Peyer's patch (tissue), 4 donors: Measurements from ENCODE around the gene PIGK.

Source experiments
- POLR2A ChIP-seq, 2 donors: fragments of 450-650 bp; IDR thresholded peaks; one replicate each; pipeline ENCODE4 v1.5.1; 2017; ENCODE audit warnings: antibody characterized with exemption in 2 of 2, mild to moderate bottlenecking in 2 of 2, moderate library complexity in 2 of 2
- TF ChIP-seq, protein P1 (sequence below), 6 experiments: fragments of 450-650 bp in 4 of 6; fragments of 200-600 bp in 2 of 6; sonication (generic) in 1 of 6; IDR thresholded peaks; one replicate each; pipeline ENCODE4 v1.5.1; 2017 to 2019; ENCODE audit warnings: antibody characterized with exemption in 6 of 6, mild to moderate bottlenecking in 3 of 6, moderate library complexity in 1 of 6

DNA sequence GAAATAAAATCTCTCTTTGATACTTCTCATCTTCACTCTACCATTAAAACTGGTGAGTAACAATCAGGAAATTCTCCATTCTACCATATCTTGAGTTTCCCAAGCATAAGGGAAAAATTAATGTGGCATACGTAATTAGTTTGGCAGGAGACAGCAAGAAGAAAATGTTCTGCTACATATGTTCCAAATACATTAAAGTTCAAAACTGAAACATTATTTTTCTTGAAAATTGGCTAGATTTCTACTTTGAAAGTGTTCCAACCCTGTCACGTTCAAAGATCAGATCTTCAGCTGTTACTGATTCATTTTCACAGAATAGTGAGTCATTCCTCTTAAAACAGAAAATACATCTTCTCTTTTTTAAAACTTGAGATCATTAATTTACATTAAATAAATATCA lies 48.5 kb downstream of the PIGK start:
- TF ChIP-seq POLR2A (IDR thresholded peaks at IDR 0.05): no peak
- TF ChIP-seq, protein P1, sequence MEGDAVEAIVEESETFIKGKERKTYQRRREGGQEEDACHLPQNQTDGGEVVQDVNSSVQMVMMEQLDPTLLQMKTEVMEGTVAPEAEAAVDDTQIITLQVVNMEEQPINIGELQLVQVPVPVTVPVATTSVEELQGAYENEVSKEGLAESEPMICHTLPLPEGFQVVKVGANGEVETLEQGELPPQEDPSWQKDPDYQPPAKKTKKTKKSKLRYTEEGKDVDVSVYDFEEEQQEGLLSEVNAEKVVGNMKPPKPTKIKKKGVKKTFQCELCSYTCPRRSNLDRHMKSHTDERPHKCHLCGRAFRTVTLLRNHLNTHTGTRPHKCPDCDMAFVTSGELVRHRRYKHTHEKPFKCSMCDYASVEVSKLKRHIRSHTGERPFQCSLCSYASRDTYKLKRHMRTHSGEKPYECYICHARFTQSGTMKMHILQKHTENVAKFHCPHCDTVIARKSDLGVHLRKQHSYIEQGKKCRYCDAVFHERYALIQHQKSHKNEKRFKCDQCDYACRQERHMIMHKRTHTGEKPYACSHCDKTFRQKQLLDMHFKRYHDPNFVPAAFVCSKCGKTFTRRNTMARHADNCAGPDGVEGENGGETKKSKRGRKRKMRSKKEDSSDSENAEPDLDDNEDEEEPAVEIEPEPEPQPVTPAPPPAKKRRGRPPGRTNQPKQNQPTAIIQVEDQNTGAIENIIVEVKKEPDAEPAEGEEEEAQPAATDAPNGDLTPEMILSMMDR (IDR thresholded peaks at IDR 0.05): no peak
